ENCODE data around the gene TTLL11.

Gene TTLL11

DNA sequence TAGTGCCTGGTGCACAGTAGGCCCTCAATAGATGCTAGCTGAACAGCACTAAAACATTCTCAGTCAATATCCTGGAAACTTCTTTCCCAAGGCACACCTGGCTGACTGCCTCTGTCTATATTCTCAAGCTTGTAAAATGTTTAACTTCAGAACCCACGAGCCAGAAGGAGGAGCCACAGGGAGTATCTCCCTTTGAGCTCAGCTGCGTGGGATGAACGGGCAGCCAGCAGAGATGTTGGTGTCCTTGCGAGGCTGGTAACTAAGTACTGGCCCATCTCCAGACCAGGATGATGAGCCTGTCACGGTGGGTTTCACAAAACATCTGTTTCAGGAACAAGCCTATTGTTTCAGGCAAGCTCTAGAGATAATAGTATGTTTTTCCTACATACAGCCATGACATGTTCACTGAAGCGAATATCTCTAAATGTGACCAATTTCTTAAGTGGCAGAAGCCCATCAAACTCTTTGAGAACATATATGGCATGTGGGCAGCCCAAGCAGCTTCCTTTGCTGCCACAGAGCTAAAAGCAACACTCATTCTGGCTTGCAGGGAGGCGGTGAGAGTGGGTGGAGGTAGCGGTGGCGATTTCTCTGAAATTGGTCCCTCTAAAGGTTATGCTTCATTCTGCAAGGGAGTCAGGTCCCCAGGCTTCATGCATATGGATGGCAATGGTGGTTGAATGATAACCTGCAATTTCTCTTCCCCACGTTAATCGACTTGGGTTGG, 206.2 kb downstream of the TTLL11 start:
- no peak for DNase-seq

DNA sequence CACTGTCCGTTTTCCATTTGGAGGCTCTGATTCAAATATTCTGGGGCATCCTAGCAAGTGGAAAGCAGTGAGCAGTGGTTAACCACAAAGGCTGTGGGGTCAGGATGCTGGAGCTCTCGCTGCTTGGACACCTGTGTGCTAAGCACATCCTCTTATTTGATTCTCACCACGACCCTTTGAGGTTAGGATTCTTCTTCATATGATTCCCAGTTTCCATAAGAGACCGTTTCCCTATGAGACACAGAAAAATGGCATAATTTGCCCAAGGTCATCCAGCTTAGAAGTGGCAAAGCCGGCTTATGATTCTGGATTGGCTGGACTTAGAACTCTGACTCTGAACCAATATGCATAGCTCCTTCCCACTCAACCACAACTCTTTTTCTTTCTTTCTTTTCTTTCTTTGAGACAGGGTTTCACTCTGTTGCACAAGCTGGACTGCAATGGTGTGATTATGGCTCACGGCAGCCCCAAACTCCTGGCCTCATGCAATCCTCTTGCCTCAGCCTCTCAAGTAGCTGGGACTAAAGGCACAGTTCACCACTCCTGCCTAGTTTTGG, 207.7 kb downstream of the TTLL11 start:
- no peak for DNase-seq

DNA sequence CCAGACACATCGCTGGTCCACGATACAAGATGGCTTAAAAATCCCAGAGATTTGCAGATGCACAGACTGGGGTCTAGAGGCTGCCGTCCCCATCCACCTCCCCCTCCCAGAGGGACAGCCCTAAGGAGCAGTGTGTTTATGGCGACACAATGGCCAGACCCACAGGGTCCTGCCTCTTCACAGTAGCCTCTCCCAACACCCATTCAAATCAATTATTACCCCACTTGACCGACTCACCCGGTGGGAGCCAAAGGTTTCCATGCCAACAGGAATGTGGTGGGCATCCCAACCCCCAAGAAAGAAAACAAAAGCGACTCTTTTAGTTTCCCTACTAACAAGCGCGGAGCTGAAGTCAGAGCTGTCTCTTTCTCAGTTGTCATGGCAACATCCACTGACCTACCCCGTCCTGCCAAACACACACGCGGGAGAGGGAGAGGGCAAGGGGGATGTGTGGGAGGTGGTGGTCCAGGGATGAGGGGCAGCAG, 209.0 kb downstream of the TTLL11 start:
- peak in 38 of 56 donors; percentile 11 to 69 (median 38) for DNase-seq

GRCh38 chr9:121883281-121884056, 209.6 kb downstream of the TTLL11 start:
- peak in 1 of 56 donors; percentile 41 for DNase-seq

DNA sequence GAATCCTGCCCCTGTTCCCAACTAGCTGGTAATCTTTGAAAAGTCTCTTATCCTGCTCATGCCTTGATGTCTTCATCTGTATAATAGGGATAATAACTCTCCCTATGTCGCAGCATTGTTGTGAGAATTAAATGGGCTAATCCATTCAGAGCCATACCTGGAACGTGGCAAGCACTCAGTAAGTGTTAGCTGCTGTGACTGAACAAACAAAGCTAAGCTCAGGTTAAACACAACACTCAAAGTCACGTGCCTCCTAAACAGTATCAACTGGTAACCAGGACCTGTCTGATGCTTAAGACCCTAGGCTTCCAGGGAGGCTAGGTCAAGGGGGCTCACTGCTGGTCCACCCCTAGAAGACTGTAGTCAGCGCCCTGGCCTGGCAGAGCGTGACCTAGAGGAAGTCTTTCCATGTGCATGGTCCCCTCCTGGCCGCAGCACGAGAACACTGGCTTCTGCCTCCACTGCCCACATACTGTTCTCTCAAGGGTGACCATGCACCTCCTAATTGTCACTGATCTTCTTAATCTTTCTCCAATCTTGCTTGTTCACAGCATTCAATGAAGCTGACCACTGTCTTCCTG, 211.1 kb downstream of the TTLL11 start:
- no peak for DNase-seq

GRCh38 chr9:121880343-121880898, 212.7 kb downstream of the TTLL11 start:
- DNase-seq, result no peak

DNA sequence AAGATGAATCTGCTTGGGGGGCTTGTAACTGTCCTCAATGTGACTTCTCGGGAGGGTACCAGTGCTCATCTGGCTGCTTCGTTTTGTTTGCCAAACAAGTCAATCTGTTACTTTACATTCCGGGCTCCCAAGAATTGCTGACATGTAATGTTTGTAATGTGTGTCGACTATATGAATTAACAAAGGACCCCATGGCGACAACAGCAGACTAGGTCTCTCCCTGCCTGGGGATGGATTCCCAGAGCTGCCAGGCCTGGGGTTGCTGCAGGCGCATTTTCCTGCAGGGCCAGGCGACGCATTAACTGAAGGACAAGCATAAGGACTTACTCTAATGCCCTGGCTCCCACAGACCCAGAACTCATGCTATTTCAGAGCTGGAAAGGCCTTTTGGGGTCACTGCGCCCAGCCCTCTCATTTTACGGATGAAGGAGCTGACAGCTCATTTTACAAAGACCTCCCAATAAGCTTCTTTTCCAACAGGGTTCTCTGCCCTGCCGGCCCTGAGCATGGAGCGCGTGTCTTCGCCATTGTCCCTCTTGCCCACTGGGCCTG, 214.8 kb downstream of the TTLL11 start:
- no peak for DNase-seq

DNA sequence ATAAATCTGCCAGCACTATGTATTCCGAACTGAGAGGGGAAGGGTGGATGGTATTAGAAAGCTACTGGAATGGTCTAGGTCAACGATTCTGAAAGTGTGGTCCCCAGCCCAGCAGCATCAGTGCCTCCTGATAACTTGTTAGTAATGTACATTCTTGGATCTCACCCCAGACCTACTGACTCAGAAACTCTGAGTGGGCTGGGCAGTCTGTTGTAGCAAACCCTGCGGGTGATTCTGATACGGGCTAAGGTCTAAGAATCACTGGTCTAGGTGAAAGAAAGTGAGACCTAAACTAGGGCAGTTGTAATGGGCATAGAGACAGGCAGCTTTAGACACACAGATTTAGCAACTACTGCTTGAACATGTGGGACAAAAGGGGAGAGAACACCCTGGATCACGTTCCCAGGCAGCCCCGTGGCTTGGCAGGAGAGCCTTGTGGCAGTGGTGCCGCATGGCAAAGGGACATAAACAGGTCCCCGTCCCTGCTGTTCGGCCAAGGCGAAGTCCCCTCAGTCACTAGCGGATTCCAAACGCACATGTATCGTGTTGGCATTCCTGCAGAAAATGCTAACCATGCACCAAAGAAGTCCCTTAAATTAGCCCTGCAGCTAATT, 216.3 kb downstream of the TTLL11 start:
- no peak for DNase-seq

DNA sequence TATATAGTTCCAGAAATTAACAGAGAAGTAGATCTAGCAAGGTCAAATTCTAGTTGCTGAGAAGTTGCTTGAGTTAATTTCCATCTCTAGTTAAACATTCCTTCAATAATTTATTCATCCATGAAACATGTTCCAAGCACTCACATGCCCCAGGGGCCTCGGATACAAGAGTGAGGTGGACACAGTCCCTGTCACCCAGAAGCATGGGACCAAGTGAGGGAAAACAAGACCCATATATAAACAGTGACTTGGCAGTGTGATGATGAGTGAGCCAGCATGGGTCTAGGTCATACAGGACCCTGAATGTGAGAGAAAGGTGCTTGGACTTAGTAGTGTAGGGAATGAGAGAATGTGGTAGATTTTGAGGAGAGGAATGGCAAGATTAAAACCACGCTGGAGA, 216.9 kb downstream of the TTLL11 start:
- no peak for DNase-seq

DNA sequence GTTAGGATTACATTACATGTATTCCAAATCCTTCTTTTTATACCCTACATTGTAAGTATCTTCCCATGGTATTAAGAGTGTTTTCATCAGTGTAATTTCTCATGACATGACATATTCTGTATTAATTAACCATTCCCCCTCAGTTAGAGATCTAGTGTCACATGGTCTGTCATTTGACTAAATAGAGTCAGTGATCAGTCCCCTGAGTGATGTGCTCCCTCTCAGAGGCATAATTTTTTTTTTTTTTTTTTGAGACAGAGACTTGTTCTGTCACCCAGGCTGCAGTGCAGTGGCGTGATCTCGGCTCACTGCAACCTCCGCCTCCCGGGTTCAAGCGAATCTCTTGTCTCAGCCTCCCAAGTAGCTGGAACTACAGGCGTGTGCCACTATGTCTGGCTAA, 218.6 kb downstream of the TTLL11 start:
- no peak for DNase-seq

DNA sequence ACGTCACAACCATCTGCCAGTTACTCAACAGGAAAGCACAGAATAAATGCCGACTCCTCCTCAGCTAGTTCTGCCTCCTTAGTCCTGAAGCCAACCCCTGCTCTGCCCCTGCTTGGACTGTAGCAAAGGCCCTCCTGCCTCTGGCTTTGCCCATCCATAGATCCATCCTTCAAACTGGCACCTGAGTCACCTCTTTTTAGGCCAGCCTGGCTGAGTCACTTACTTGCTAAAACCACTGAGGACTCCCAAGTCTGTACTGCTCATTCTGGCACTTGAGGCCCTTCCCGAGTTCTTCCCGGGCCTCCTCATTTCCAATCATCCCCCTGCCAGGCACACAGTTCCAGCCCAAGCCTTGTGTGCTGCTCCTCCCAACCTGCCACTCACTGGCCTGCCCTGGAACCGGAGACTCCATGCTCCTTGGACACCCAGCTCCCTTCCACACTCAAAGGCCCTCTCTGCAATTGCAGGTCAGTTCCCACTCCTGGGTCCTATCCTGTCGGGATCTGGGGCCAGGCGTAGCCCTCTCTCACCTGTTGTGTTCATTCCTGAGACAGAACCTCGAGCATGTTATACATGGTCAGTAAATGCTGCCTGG, 221.6 kb downstream of the TTLL11 start:
- DNase-seq, result no peak

DNA sequence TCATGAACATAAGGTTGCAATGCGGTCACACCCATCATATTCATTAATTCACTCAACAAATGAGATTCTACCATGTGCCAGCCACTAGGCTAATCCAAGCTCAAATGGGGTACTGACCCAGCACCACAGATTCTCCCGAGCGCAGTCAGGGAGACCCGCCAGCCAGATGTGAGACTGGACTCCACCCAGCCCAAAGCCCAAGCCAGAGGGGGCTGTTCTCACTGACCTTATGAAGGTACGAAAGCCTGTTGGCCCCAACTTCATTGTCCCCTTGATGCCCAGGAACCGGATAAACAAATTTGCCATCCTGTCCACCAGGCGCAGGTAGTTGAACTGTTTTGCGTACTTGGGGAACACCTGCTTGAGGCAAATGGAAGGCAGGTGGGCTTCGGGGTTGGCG, 222.8 kb downstream of the TTLL11 start:
- no peak for DNase-seq

DNA sequence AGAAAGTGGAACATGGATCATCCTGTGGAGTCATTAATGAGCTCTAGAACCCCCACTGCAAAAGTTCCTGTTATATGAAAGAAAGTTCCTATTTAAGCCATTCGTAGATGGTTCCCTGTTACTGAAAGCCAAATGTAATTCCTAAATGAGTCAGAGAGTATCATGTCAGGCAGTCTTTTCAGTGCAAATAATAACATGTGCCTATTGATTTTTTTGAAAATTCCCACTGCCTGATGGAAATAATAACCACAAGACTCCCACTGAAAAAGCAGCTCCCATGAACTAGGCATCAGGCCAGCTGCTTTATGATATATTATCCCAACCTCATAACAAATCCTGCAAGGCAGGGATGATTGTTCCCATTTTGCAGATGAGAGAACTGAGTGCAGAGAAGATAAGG, 224.5 kb downstream of the TTLL11 start:
- DNase-seq, result no peak

DNA sequence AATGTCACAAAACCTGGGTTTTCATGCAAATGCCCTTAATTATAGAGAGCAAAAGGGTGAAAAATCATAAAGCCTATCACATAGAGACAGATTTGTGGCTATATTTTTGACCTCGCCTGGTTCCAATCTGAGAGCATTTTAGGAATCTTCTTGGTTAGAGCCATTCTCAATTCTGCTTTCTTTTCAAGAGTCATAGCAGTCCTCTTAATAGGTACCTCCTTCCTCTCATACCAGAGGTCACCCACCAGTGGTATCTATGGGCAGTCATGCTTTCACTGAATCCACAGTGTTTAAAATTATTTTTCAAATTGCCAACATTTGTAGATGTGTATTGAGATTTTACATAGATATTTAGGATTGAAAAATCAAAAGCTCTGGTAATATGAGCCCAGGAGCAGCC, 226.2 kb downstream of the TTLL11 start:
- DNase-seq, result no peak

- DNase-seq, result no peak
These were observed 227.2 kb downstream of the TTLL11 start for GRCh38 chr9:121865884-121866283.

DNA sequence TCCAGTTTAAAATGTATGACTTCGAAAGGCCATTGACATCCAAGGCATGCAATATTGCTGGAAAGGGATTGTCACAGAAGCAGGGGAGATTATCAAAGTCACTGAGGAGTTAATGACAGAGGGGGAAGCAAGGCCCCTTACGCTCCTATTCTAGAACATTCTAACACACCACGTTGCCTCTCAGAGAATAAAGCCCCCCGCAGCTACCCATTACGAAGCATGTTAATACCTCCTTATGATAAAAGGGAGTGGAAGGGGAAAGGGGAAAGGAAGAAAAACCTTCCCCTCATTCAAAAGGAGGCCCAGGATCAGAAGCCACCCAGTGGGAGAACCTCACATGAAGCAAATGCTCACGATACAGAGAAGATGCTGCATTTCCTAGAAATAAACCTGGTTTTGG, 228.0 kb downstream of the TTLL11 start:
- no peak for DNase-seq

DNA sequence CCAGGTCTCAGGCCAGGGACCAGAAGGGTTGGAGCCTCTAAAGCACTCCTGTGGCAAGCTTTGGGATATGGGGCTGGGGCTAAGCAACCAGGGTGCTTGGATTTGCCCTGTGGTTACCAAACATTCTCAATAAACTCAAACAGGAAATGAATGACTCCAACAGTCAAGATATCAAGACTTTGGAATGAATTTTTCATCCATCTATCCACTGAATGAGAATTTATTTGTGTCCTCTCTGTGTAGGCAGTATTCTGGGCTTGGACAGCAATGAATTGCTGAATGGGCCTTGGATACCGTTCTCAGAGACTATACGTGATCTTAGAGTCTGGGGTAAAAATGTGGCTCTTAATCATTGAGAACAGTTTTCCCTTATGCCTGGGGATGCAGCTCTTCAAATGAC, 229.2 kb downstream of the TTLL11 start:
- no peak for DNase-seq

- DNase-seq, result peak in 1 of 56 donors; percentile 17
These were observed 230.5 kb downstream of the TTLL11 start for GRCh38 chr9:121862371-121863332.

- peak in 37 of 56 donors; percentile 13 to 70 (median 44) for DNase-seq
These were observed 231.5 kb downstream of the TTLL11 start for GRCh38 chr9:121861501-121862180.

All from nucleus accumbens (tissue), 56 donors.